ENCODE measurements around the gene SLC35E2B. TPM values are rescaled to one million over a fixed set of nuclear protein-coding genes. Genes with fewer than 3 reads are reported as not detected.
A peak's percentile ranks its signal among the peaks of the same experiment; 100 is the strongest.
"Not testable (repeated sequence)": the region's sequence is repeated elsewhere in the genome, so short reads cannot be mapped to it uniquely, and the experiment has no call there.

Gene SLC35E2B
- total and polyA plus RNA-seq, 4 donors = 11.1 to 19.3 (median 12.6) TPM

GRCh38 chr1:1724035-1724864 lies 31.7 kb upstream of the SLC35E2B start, which contains the start of gene CDK11A:
Gene CDK11A (minus strand): TSS chr1:1724357. CDS start chr1:1722818, 1,539 bp downstream.
- Histone ChIP-seq H3K27ac (ENCODE audit: low read depth in 1 of 2, low read length in 2 of 2) (peak within 1 kb of the TSS; percentile 71 to 81), H3K36me3 (ENCODE audit: control insufficient read depth in 4 of 4, insufficient read depth in 3 of 4, low read depth in 1 of 4, low read length in 3 of 4) (peaks cover 0 to 12% (median 7%) of the 10 kb centered on the region in 4 donors), H3K4me3 (ENCODE audit: low read depth in 1 of 3, low read length in 3 of 3) (peak within 1 kb of the TSS; percentile 61 to 80 (median 78)), H3K9ac (ENCODE audit: low read depth in 1 of 2, low read length in 2 of 2) (peak within 1 kb of the TSS in 1 of 2 donors; percentile 65)
- TF ChIP-seq NR2F2 (IDR thresholded peaks at IDR 0.05) (peak; percentile 85), JUND (IDR thresholded peaks at IDR 0.05) (peak in 1 of 2 donors; percentile 62), GABPA (IDR thresholded peaks at IDR 0.05 in 1 of 2, conservative IDR thresholded peaks at IDR 0.05 in 1 of 2) (peak; percentile 79 to 94), YY1 (IDR thresholded peaks at IDR 0.05) (peak; percentile 48), FOXA1 (IDR thresholded peaks at IDR 0.05) (peak; percentile 41), EGR1 (IDR thresholded peaks at IDR 0.05; ENCODE audit: low read depth in 2 of 2) (peak; percentile 46 to 60), MAX (IDR thresholded peaks at IDR 0.05) (peak; percentile 66), SP1 (IDR thresholded peaks at IDR 0.05) (peak; percentile 68), HNF4A (conservative IDR thresholded peaks at IDR 0.05) (peak; percentile 47 to 66), ZBTB33 (IDR thresholded peaks at IDR 0.05) (peak; percentile 62), RAD21 (IDR thresholded peaks at IDR 0.05) (peak in 1 of 2 donors; percentile 33), RXRA (IDR thresholded peaks at IDR 0.05) (peak; percentile 76 to 81)
- H3K27me3 ChIP-seq (ENCODE audit: control insufficient read depth in 4 of 4, insufficient read depth in 4 of 4, low read length in 3 of 4); H3K9me3 ChIP-seq (ENCODE audit: control insufficient read depth in 4 of 4, low read length in 3 of 4); H3K4me1 ChIP-seq (ENCODE audit: control insufficient read depth in 4 of 4, insufficient read depth in 4 of 4, low read length in 3 of 4): not testable (repeated sequence)
- peak; percentile 88 for DNase-seq (ENCODE audit: low spot score)
- under 1% methylated on average over 56 of the region's 78 CpGs for WGBS

- Histone ChIP-seq H3K27ac (ENCODE audit: low read depth in 1 of 2, low read length in 2 of 2) (no peak overlapping the region), H3K9ac (ENCODE audit: low read depth in 1 of 2, low read length in 2 of 2) (no peak overlapping the region), H3K4me1 (ENCODE audit: control insufficient read depth in 4 of 4, insufficient read depth in 4 of 4, low read length in 3 of 4) (peaks cover 0 to 4% (median 3%) of the 10 kb centered on the region in 4 donors), H3K27me3 (ENCODE audit: control insufficient read depth in 4 of 4, insufficient read depth in 4 of 4, low read length in 3 of 4) (no peaks in the 10 kb centered on the region), H3K36me3 (ENCODE audit: control insufficient read depth in 4 of 4, insufficient read depth in 3 of 4, low read depth in 1 of 4, low read length in 3 of 4) (peaks cover 0 to 28% (median 18%) of the 10 kb centered on the region in 4 donors), H3K4me3 (ENCODE audit: low read depth in 1 of 3, low read length in 3 of 3) (no peak overlapping the region), H3K9me3 (ENCODE audit: control insufficient read depth in 4 of 4, low read length in 3 of 4) (no peaks in the 10 kb centered on the region)
- DNase-seq (ENCODE audit: low spot score) = no peak
- 73% methylated on average over 7 of the region's 7 CpGs for WGBS
- no peak for TF ChIP-seq SP1 (IDR thresholded peaks at IDR 0.05)
- TF ChIP-seq HNF4G (IDR thresholded peaks at IDR 0.05) = no peak
- no peak for TF ChIP-seq ZBTB33 (IDR thresholded peaks at IDR 0.05)
- no peak for TF ChIP-seq YY1 (IDR thresholded peaks at IDR 0.05)
- no peak for TF ChIP-seq EGR1 (IDR thresholded peaks at IDR 0.05; ENCODE audit: low read depth in 2 of 2)
- no peak for TF ChIP-seq RAD21 (IDR thresholded peaks at IDR 0.05)
- no peak for TF ChIP-seq ATF3 (IDR thresholded peaks at IDR 0.05)
- no peak for TF ChIP-seq REST (IDR thresholded peaks at IDR 0.05)
- no peak for TF ChIP-seq MAX (IDR thresholded peaks at IDR 0.05)
- no peak for TF ChIP-seq NR2F2 (IDR thresholded peaks at IDR 0.05)
- TF ChIP-seq FOXA1 (IDR thresholded peaks at IDR 0.05) = no peak
- no peak for TF ChIP-seq TAF1 (conservative IDR thresholded peaks at IDR 0.05)
- no peak for TF ChIP-seq GABPA (IDR thresholded peaks at IDR 0.05 in 1 of 2, conservative IDR thresholded peaks at IDR 0.05 in 1 of 2)
- no peak for TF ChIP-seq HNF4A (conservative IDR thresholded peaks at IDR 0.05)
- TF ChIP-seq FOXA2 (IDR thresholded peaks at IDR 0.05) = no peak
- TF ChIP-seq RXRA (IDR thresholded peaks at IDR 0.05) = no peak
- TF ChIP-seq CTCF (IDR thresholded peaks at IDR 0.05; ENCODE audit: low read depth, low read length, missing input control) = no peak
- no peak for TF ChIP-seq JUND (IDR thresholded peaks at IDR 0.05)
Observed at GRCh38 chr1:1721201-1721600, 28.6 kb upstream of the SLC35E2B start.

Data from liver (tissue), 9 donors.